Psoas muscle (tissue), 8 donors: Measurements from ENCODE around the gene ACYP2. TPM values are rescaled to one million over a fixed set of nuclear protein-coding genes. Genes with fewer than 3 reads are reported as not detected.
A peak's percentile ranks its signal among the peaks of the same experiment; 100 is the strongest.

Experiments used
- ATAC-seq, 4 donors: fragments of 200-7000 bp; cut with Tn5 transposase; one replicate each; pipeline ENCODE4 v1.9.1; 2020; ENCODE audit warnings: moderate library complexity in 3 of 4, mild to moderate bottlenecking in 2 of 4
- DNase-seq, 2 donors: peaks; one replicate each; pipeline ENCODE4 v3.0.0-alpha.2; 2020
- H3K27ac ChIP-seq: fragments of 200-600 bp; one replicate; pipeline ENCODE4 v1.8.0; 2022
- H3K27me3 ChIP-seq, 3 donors: fragments of 200-600 bp in 1 of 3; one replicate each; pipeline versions ENCODE4 v1.6.1 to v1.8.0; 2013 to 2022; ENCODE audit warnings: low read length in 2 of 3, mild to moderate bottlenecking in 2 of 3, moderate library complexity in 1 of 3; ENCODE audit not compliant: insufficient read depth in 3 of 3
- H3K36me3 ChIP-seq, 2 donors: fragments of 200-600 bp in 1 of 2; one replicate each; pipeline versions ENCODE4 v1.6.1 to v1.8.0; 2013 to 2022; ENCODE audit warnings: low read depth in 1 of 2, mild to moderate bottlenecking in 1 of 2, moderate library complexity in 1 of 2; ENCODE audit not compliant: insufficient read depth in 1 of 2
- H3K4me1 ChIP-seq: fragments of 200-600 bp; one replicate; pipeline ENCODE4 v1.8.0; 2022
- H3K4me3 ChIP-seq: fragments of 200-600 bp; one replicate; pipeline ENCODE4 v1.8.0; 2022; ENCODE audit warnings: mild to moderate bottlenecking
- H3K9me3 ChIP-seq: fragments of 200-600 bp; one replicate; pipeline ENCODE4 v1.8.0; 2022
- CTCF ChIP-seq: fragments of 200-600 bp; IDR thresholded peaks from one replicate; pipeline ENCODE4 v1.8.0; 2022; ENCODE audit warnings: antibody characterized with exemption
- WGBS, 3 donors: extraction: QIAGEN DNeasy Blood & Tissue Kit; methylation state at CpG; one replicate each; pipeline versions ENCODE4 v1.1.6 to v1.1.7; 2013; 5-methylcytosine and 5-hydroxymethylcytosine counted together
- intact Hi-C, 2 donors: fragments of 100-400 bp; cut with DNase I; formaldehyde crosslinking; loops; one replicate each; pipeline versions ENCODE4 v1.11.0 to v1.14.2; 2022
- polyA plus RNA-seq, 3 donors: library from polyadenylated mRNA; stranded (reverse); fragments of 200-250 nt; gene quantifications; one replicate each; pipeline ENCODE4 v1.2.3, GENCODE V29; 2013
- total RNA-seq, 4 donors: library from RNA; stranded (reverse); fragmentation: NEBNext Ultra II Directional in 2 of 4; extraction: Animal tissue kit (Norgen Biotek cat#: 25700) in 2 of 4; gene quantifications; one replicate each; pipeline versions ENCODE4 v1.2.1 to v1.2.4, GENCODE V29; 2021 to 2023
- donor health status: healthy with polysubstance abuse.
- donor health status: DM: no; HTN: no; CAD: no; lungs with moderate emphysema.
- donor health status: Bipolar disorder and iron deficiency.
- donor health status: healthy.
- donor health status: DM: yes; HTN: yes; CAD: no.
- donor health status: DM: no; HTN: no; CAD: no.
- donor health status: DM: no; HTN: no; CAD: no.
- donor health status: DM: yes; HTN: yes; CAD: no.

Gene ACYP2
- total and polyA plus RNA-seq, 7 donors, result 73.5 to 231 (median 108) TPM

GRCh38 chr2:54212456-54212855 is 97.0 kb downstream of the ACYP2 start:
- TF ChIP-seq CTCF, result no peak
- peak; percentile 80 to 87 (median 82) for ATAC-seq
- H3K27ac ChIP-seq, result peak overlapping the region; percentile 8
- intact Hi-C loops, result no loop called here
- DNase-seq, result no peak
- peaks cover 3% of the 10 kb centered on the region for H3K9me3 ChIP-seq
- H3K4me1 ChIP-seq, result peaks cover 23% of the 10 kb centered on the region
- 24 to 53% (median 30%) methylated on average over 1 of the region's 1 CpG for WGBS, 3 donors
- H3K36me3 ChIP-seq, result no peaks in the 10 kb centered on the region
- no peaks in the 10 kb centered on the region for H3K27me3 ChIP-seq
- no peak overlapping the region for H3K4me3 ChIP-seq

DNA sequence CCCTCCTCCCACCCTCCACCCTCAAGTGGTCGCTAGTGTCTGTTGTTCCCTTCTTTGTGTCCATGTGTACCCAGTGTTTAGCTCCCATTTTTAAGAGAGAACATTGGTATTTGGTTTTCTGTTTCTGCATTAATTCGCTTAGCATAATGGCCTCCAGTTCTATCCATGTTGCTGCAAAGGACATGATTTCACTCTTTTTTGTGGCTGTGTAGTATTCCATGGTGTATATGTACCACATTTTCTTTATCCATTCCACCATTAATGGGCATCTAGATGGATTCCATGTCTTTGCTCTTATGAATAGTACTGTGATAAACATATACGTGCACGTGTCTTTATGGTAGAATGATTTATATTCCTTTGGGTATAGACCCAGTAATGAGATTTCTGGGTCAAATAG is 97.7 kb downstream of the ACYP2 start:
- WGBS, 3 donors, result 96 to 98% (median 97%) methylated on average over 4 of the region's 4 CpGs
- intact Hi-C loops, result no loop called here
- H3K36me3 ChIP-seq, result no peaks in the 10 kb centered on the region
- peaks cover 16% of the 10 kb centered on the region for H3K4me1 ChIP-seq
- ATAC-seq, result no peak
- no peaks in the 10 kb centered on the region for H3K27me3 ChIP-seq
- no peak for DNase-seq
- H3K4me3 ChIP-seq, result no peak overlapping the region
- no peak overlapping the region for H3K27ac ChIP-seq
- H3K9me3 ChIP-seq, result peaks cover 3% of the 10 kb centered on the region
- TF ChIP-seq CTCF, result no peak

DNA sequence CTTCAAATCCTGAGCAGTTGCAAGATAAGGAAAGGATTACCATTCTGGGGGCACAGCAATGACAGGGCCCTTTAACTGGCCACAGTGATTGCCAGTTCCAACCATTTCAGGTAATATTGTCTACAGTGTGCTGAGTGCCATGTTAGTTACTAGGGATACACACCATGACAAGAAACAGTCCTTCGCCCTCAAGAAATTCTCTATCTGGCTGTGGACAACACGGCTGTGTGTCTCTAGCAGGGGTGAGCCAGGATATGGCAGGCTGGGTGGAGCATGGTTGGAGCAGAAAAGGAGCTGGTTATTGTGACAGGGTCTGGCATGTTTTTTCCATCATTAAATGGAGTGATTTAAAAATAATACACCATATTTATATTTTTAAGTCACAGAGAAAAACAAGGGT is 109.6 kb downstream of the ACYP2 start:
- ATAC-seq (no peak), DNase-seq (no peak)
- TF ChIP-seq CTCF, result no peak
- Histone ChIP-seq H3K4me3 (no peak overlapping the region), H3K27me3 (no peaks in the 10 kb centered on the region), H3K4me1 (peaks cover 15% of the 10 kb centered on the region), H3K36me3 (no peaks in the 10 kb centered on the region), H3K27ac (no peak overlapping the region), H3K9me3 (no peaks in the 10 kb centered on the region)
- WGBS, 3 donors, result 78 to 86% (median 81%) methylated on average over 2 of the region's 2 CpGs
- intact Hi-C loops, result no loop called here

- DNase-seq (no peak), ATAC-seq (no peak)
- 63 to 73% (median 66%) methylated on average over 2 of the region's 2 CpGs for WGBS, 3 donors
- Histone ChIP-seq H3K9me3 (no peaks in the 10 kb centered on the region), H3K36me3 (no peaks in the 10 kb centered on the region), H3K4me1 (peaks cover 15% of the 10 kb centered on the region), H3K27ac (no peak overlapping the region), H3K4me3 (no peak overlapping the region), H3K27me3 (no peaks in the 10 kb centered on the region)
- intact Hi-C loops, result no loop called here
- no peak for TF ChIP-seq CTCF
These were observed 110.8 kb downstream of the ACYP2 start for GRCh38 chr2:54226260-54226659.

GRCh38 chr2:54227798-54228197 is 112.4 kb downstream of the ACYP2 start:
- H3K9me3 ChIP-seq, result no peaks in the 10 kb centered on the region
- peaks cover 15% of the 10 kb centered on the region for H3K4me1 ChIP-seq
- no peaks in the 10 kb centered on the region for H3K36me3 ChIP-seq
- no peak for TF ChIP-seq CTCF
- DNase-seq (no peak), ATAC-seq (no peak)
- H3K27me3 ChIP-seq, result no peaks in the 10 kb centered on the region
- no peak overlapping the region for H3K4me3 ChIP-seq
- intact Hi-C loops, result no loop called here
- no peak overlapping the region for H3K27ac ChIP-seq
